Vagina (tissue), 2 donors: ENCODE data around the gene ZNF101. TPM values are rescaled to one million over a fixed set of nuclear protein-coding genes. Genes with fewer than 3 reads are reported as not detected.

Experiments used
- DNase-seq, 2 donors: peaks; one replicate each; pipeline ENCODE4 v3.0.0-alpha.2; 2017; ENCODE audit errors: extremely low spot score in 2 of 2
- H3K27ac ChIP-seq: fragments of 200-600 bp; sonication (generic); one replicate; pipeline ENCODE4 v1.5.1; 2019
- H3K27me3 ChIP-seq: fragments of 200-600 bp; sonication (generic); one replicate; pipeline ENCODE4 v1.5.1; 2019
- H3K36me3 ChIP-seq, 2 donors: fragments of 200-600 bp; sonication (generic); one replicate each; pipeline ENCODE4 v1.5.1; 2017 to 2019
- H3K4me1 ChIP-seq: fragments of 200-600 bp; sonication (generic); one replicate; pipeline ENCODE4 v1.5.1; 2019
- H3K4me3 ChIP-seq, 2 donors: fragments of 200-600 bp; sonication (generic); 1 replicate in 1 of 2; 2 replicates in 1 of 2; pipeline ENCODE4 v1.5.1; 2016 to 2019
- H3K9me3 ChIP-seq: fragments of 200-600 bp; sonication (generic); one replicate; pipeline ENCODE4 v1.5.1; 2019
- CTCF ChIP-seq, 3 experiments: fragments of 450-650 bp in 2 of 3; fragments of 200-600 bp in 1 of 3; sonication (generic) in 1 of 3; IDR thresholded peaks; one replicate each; pipeline ENCODE4 v1.5.1; 2017 to 2019; ENCODE audit warnings: antibody characterized with exemption in 3 of 3, mild to moderate bottlenecking in 2 of 3, moderate library complexity in 2 of 3
- POLR2A ChIP-seq, 2 donors: fragments of 450-650 bp; IDR thresholded peaks; one replicate each; pipeline ENCODE4 v1.6.1; 2017; ENCODE audit warnings: antibody characterized with exemption in 2 of 2, mild to moderate bottlenecking in 2 of 2, moderate library complexity in 2 of 2
- POLR2AphosphoS5 ChIP-seq, 2 donors: sonication (generic); formaldehyde crosslinking; IDR thresholded peaks; one replicate each; pipeline ENCODE4 v1.9.0; 2017; ENCODE audit warnings: antibody characterized with exemption in 2 of 2, mild to moderate bottlenecking in 2 of 2, low read depth in 1 of 2; ENCODE audit not compliant: insufficient read depth in 1 of 2
- intact Hi-C: fragments of 100-400 bp; cut with DNase I; formaldehyde crosslinking; loops from one replicate; pipeline ENCODE4 v1.15.1; 2023
- total RNA-seq: library from RNA; depleted of rRNA; stranded (reverse); fragments of >200 nt; gene quantifications from one replicate; pipeline ENCODE4 v1.2.3, GENCODE V29; 2016

ZNF101 gene
- total RNA-seq, 1 donor from 2014 or later: 6.9 TPM

DNA sequence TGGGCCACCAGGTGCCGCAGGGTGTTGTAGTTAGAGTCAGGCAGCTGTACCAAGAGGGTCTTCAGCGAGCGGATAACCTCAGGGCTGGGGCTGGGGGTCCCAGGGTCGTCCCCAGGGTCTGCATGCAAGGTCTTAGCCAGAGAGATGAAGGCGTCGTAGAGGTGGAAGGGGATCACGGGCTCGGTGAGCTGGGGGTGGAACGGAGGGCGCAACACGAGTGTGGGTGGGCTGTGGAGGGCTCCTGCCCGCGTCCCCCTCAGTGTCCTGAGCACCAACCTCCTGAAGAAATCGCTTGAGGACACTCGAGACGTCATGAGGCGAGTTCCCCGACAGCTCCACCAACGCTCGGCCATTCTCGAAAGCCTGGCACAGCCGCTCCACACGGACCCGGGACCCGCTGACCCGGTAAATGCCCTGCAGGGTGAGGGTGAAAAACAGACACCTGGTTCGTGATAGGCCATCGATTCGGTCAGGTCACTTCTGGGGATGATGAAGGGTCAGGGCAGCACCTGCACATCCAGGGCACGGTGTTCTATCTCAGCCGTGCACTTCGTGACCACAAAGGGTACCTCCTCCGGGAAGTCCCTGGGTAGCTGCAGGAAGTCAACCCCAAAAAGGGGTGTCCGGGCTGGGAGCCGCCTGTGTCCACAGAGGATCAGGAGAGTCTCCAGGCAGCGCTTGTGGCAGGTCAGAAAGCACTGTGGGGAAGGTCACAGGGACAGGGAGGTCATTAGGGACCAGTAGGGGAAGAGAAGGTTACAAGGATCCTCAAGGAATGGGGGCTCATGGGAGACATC is 33.9 kb upstream of the ZNF101 start:
- no peak overlapping the region for H3K4me3 ChIP-seq
- intact Hi-C loops: no loop called here
- TF ChIP-seq POLR2A (IDR thresholded peaks at IDR 0.05): no peak
- TF ChIP-seq CTCF (IDR thresholded peaks at IDR 0.05): no peak
- TF ChIP-seq POLR2AphosphoS5 (IDR thresholded peaks at IDR 0.05; ENCODE audit: insufficient read depth in 1 of 2, low read depth in 1 of 2): no peak
- H3K27me3 ChIP-seq: no peaks in the 10 kb centered on the region
- peaks cover 0 to 17% of the 10 kb centered on the region in 2 donors for H3K36me3 ChIP-seq
- DNase-seq: no peak
- H3K9me3 ChIP-seq: no peaks in the 10 kb centered on the region
- H3K4me1 ChIP-seq: no peaks in the 10 kb centered on the region
- no peak overlapping the region for H3K27ac ChIP-seq

- H3K9me3 ChIP-seq: no peaks in the 10 kb centered on the region
- H3K27ac ChIP-seq: no peak overlapping the region
- no peaks in the 10 kb centered on the region for H3K4me1 ChIP-seq
- H3K4me3 ChIP-seq: no peak overlapping the region
- H3K36me3 ChIP-seq: peaks cover 0 to 17% of the 10 kb centered on the region in 2 donors
- TF ChIP-seq CTCF (IDR thresholded peaks at IDR 0.05): no peak
- no peak for TF ChIP-seq POLR2A (IDR thresholded peaks at IDR 0.05)
- no peak for TF ChIP-seq POLR2AphosphoS5 (IDR thresholded peaks at IDR 0.05; ENCODE audit: insufficient read depth in 1 of 2, low read depth in 1 of 2)
- no peaks in the 10 kb centered on the region for H3K27me3 ChIP-seq
- DNase-seq: no peak
- intact Hi-C loops: no loop called here
Observed at GRCh38 chr19:19635313-19635702, 33.3 kb upstream of the ZNF101 start.

DNA sequence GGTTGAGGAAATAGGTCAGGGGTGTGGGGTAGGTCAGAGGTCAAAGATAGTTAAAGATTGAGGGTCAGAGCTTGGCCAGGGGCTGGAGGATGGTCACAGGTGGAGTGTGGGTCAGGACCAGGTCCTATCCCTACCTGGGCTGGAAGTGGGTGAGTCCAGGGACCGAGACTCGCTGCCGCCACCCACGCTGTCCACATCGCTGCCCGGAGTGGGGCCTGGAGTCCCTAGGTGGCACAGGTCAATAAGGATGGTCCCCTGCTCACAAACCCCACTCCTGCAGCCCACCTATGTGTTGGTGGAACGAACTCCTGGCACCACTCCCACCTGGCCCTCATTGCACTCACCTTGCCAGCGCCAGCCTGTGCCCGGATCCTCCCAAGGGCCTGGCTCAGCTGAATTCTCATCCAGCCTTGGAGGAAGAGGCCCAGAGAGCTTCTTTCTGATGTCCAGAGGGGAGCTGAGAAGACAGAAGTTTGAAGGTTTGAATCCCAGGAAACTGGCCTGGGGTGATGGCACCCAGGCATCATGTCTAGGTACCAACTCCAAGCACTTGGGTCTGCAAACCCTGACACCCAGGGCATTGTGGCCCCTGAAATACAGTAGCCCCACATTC is 32.0 kb upstream of the ZNF101 start:
- TF ChIP-seq POLR2AphosphoS5 (IDR thresholded peaks at IDR 0.05; ENCODE audit: insufficient read depth in 1 of 2, low read depth in 1 of 2) (no peak), CTCF (IDR thresholded peaks at IDR 0.05) (no peak), POLR2A (IDR thresholded peaks at IDR 0.05) (no peak)
- H3K27me3 ChIP-seq: no peaks in the 10 kb centered on the region
- no peak overlapping the region for H3K27ac ChIP-seq
- H3K36me3 ChIP-seq: peaks cover 0 to 14% of the 10 kb centered on the region in 2 donors
- no peak for DNase-seq
- H3K4me3 ChIP-seq: no peak overlapping the region
- intact Hi-C loops: no loop called here
- H3K9me3 ChIP-seq: no peaks in the 10 kb centered on the region
- H3K4me1 ChIP-seq: no peaks in the 10 kb centered on the region

DNA sequence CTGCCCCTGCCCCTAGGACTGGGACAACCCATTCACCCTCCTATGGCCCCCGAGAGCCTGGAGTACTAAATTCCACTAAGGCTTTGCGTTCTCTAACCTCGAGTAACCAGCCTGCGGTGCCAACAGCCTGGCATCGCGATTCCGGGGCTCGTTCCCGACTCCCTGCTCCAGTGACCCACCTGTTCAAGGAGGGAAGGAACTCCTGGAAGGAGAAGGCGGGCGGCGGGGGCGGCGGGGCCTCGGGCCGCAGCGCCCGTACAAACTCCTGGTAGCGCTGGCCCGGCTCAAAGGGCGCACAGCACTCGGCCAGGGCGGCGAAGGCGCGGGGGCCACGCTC is 31.5 kb upstream of the ZNF101 start:
- no peak for DNase-seq
- Histone ChIP-seq H3K27me3 (no peaks in the 10 kb centered on the region), H3K4me1 (no peaks in the 10 kb centered on the region), H3K27ac (no peak overlapping the region), H3K36me3 (peaks cover 0 to 14% of the 10 kb centered on the region in 2 donors), H3K9me3 (no peaks in the 10 kb centered on the region), H3K4me3 (no peak overlapping the region)
- intact Hi-C loops: no loop called here
- no peak for TF ChIP-seq POLR2AphosphoS5 (IDR thresholded peaks at IDR 0.05; ENCODE audit: insufficient read depth in 1 of 2, low read depth in 1 of 2)
- no peak for TF ChIP-seq CTCF (IDR thresholded peaks at IDR 0.05)
- no peak for TF ChIP-seq POLR2A (IDR thresholded peaks at IDR 0.05)
